Bone marrow (tissue), 2 donors: ENCODE measurements around the gene JAKMIP1.
"Not testable (repeated sequence)": the region's sequence is repeated elsewhere in the genome, so short reads cannot be mapped to it uniquely, and the experiment has no call there.

Experiments used
- DNase-seq, 2 donors: peaks; one replicate each; lab custom pipeline; 2025; lab: John Stamatoyannopoulos, UW

JAKMIP1 gene

DNA sequence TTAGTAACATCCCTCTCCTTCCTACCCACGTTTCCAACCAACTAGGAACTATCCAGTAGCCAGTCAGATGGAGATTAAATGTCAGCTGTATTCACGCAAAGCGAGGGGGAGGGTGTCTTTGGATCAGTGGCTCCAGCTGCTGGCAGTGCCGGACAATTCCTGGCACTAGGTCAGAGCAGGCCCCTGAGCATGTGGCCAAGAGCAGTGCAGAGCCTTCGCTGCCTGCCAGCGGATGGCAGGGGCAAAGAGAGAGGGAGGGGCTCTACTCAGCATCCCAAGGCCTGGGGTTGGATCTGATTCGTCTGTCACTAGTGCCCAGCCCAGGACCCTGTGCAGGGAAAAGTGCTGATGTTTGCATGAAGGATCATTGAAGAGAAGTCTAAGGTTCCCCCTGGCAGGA, 28.7 kb upstream of the JAKMIP1 start:
- no peak for DNase-seq

DNA sequence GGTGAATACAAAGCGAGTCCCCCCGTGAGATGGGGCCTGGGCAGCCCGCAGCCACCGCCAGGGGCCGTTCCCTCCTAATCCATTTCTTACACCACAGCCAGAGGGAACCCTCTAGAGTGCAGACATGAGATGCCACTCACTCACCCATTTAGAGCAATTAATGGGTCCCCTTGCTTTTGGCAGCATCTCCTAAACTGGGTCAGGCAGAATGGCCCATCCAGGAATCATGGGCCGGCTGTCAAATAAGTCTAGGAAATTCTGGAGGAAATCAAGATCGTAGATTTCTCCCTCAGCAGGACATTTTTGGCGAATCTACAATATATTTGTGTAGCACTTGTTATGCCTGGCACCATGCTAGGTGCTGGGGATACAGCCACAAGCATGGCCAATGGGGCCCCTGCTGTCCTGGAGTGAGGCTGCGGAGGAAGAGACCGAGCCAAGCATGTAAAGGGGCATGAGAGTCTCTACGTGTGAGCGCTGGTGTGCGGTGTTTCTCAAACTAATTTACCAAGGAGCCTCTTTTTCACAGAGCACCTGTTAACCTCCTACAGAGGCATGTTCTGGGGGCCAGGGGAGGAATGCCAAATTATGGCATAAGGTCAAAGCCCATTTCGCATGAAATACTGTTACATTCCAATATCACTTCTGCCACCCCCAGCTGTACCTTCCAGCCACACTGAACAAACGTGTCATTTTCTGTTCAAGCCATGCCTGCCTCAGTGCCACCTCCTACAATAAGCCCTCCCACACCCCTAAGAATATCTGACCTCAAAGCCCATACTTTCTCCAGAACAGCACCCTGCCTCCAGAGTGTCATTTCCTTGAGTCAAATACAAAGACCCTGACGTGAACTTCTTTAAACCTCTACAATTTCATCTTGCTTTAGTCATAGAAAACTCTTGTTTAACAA, 28.1 kb upstream of the JAKMIP1 start:
- no peak for DNase-seq

DNA sequence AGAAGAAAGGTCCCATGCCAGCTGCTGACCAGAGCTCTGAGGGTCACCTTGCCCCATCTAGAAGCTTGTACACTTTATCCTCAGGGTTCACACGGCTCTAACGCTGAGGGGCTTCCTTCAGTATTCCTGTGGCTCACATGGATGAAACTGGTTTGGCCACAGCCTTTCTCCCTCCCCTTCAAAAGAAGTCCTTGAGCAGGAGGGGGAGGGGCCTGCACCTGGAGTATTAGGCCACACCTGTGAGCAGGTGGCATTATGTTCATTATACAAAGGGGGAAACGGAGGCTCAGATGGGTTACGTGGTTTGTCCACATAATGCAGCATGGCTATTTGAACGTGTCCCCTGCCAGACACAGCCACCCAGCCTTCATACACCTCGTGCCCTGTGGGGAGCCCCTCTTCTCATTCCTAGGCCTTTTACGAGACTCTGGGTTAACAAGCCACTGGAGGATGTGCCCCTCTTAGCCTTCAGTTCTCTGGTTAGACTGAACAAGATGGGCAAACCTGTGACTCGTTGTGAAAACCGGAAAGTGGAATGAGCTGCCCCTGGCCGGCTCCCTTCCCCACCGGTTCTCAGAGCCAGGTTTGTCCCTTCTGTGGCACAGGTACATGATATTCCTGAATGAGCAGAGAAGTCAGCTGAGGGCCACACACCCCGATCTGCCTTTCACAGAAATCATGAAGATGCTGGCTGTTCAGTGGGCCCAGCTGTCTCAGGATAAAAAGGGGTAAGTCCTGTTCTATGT, 27.2 kb upstream of the JAKMIP1 start:
- no peak for DNase-seq

DNA sequence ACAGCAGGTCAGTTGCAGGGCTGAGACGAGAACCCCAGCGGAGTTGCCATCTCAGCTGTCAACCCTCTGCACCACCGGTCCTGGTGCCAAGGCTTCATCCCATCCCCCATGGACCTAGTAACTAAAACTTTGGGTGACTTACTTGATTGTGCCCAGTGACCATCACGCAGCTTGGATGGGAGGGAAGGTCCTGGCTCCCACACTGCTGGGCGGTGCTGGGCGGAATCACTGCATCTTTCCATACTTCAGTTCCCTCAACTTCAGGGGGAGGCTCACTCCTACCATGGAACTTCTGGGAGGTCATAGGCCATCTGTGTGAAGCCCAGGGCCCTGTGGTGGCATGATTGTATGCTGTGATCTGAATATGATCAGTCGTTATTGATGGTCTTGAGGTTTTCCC, 26.2 kb upstream of the JAKMIP1 start:
- DNase-seq: no peak

DNA sequence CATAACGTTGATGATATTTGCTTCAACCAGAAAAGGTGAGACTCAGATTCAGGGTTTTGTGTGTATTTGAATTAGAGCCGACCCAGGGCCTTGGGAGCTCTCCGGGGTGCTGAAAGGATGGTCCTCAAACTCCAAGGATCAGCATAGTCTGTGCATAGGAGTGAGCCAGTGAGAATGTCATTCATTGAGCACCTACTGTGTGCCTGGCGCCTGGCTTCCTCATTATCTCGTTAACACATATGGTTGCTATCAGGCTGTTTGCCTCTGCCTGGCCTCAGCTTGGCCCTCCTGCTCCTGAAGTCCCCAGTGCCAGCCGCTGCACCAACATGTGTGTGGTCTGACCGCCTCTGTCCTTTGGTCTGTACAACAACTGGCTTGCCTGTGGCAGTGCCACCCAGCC, 25.1 kb upstream of the JAKMIP1 start:
- no peak for DNase-seq

DNA sequence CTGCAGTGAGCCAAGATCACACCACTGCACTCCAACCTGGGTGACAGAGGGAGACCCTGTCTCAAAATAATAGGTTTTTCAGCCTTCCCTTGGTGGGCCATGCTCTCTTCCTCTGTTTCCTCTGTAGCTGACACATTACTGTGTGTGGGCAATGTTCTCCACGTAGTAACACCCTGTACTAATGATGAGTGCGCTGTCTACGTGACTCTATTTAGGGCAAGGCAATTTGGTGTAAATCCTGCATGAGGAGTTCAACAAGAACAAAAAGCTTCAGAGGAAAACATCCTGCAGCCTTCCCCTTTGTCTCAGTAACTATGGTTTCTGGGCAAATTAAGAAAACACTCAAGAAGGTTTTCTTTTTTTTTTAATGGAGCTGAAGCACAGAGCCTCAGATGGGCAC, 24.4 kb upstream of the JAKMIP1 start:
- DNase-seq: no peak

DNA sequence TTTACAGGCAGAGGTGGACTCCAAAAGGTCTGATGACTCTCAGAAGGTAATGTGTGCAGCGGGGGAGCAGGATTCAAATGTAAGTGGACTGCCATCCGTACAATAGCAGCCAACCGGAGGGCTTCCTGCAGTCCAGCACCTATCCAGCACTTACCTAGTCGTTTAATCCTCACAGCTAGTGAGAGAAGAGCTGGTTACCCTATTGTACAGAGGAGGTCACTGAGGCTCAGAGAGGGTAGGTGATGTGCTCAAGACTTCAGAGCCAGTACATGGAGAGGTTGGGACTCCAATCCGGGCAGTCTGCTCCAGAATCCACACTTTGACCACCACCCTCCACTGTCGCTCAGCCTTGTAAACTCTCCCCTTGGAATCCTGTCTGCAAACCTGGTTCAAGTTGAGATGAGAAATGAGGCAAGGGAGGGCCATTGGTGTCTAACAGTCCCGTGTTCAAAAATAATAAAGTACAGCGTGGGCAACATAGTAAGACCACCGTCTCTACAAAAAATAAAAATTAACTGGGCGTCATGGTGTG, 22.5 kb upstream of the JAKMIP1 start:
- DNase-seq: no peak

DNA sequence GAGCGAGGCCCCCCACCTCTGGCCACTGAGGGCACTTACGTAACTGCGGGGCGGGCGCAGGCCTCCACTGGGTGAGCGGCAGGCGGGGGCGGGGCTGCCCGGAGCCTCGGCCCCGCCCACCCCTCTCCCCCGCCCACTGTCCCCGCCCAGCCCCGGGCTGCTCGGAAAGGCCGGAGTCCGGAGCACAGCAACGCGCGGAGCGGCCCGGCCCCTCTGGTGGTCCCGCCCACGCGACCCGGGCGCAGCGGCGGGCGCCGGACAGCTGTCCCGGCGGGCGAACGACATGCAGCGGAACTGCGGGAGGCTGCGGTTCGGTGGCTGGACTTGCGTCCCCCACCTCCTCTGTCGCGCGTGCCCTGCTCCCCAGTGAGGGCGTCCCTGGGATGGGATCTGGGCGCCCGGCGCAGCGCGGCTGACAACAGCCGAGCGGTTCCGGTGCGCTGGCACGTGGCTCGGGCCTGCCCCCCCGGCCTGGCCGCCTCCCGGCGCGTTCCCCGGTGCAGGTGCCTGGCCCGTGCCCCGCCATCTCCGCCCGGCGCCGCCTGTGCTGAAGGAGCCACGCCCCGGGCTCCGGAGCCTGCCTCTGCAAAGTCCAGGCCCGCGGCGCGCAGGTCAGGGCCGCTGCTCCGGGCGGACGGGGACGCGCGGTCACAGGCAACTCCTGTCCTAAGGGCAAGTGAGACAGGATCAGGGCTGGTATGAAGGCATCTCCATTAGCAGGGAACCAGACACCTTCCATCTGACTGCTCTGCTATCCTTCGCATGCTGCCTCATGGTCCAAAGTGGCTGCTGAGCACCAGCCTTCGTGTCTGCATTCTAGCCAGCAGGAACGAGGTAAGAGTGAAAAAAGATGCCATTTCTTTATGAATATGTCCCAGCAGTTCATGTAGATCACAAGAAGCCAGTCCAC, 21.8 kb upstream of the JAKMIP1 start:
- DNase-seq: no peak

DNA sequence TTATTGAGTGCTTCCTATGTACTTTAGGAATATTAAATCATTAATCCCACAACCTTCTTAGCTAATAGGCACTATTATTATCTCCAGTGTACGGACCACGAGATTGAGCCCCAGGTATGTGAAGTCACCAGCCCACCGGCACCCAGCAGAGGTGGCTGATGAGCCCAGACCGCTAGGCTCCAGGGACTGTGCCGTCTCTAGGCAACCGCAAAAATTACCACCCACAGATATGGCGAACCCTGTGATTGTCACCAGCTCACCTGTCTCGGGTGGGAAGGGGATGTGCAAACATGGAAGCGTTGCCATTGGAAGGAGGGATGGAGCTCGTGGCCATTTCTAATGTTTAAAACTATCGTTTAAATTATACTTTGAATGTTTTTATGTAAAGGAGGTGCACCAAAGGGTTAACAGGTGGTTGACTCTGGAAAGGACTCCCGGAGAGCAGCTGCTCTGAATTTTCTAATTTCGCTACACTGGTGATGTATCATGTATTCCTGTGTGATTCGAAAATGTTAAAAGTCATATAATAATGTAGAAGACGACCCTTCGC, 21.0 kb upstream of the JAKMIP1 start:
- DNase-seq: no peak

DNA sequence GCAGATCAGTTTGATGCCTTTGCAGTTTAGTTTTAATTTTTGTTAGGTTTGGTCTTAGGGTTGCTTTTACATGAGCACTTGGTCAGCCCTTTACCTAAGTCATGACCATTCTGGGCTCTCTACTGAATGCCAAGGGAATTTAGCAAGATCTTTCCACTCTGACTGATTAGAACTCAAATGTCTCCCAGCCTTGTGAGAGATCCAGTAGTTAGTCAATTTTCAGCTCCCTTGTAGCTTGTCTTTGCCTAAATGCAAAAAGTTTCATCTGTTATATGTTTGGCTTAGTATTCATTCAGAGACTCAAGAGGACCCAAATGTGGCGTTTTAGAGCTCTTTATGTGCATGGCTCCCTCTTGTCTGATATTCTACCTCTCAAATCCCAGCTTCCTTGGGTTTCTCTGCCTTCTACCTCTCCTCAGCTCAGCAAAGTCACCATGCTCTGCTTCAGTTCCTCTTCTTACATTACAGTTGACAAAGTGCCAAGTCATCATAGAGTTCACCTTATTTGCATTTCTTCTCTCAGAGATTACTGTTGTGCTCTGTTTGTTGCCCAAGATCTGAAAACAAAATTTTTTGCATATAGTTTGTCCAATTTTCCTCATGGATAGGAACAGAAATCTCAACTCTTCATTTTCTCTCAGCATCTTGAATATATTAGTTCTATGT, 17.5 kb upstream of the JAKMIP1 start:
- no peak for DNase-seq

DNA sequence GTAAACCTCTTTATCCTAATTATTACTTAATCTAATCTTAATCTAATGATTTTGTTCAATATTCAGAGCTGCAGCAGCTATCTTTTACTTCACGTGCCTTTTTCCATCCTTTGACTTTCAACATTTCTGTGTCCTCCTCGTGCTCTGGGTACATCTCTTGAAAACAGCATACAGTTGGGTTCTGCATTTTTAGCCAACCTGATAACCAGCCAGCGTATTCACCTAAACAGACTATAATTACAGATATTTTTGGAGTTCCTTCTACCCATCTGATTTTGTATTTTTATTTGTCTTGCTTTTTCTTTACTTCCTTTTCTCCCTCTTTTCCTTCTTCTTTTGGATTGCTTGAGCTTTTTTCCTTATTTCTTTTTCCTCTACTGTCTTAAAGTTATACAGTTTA, 16.2 kb upstream of the JAKMIP1 start:
- no peak for DNase-seq

DNA sequence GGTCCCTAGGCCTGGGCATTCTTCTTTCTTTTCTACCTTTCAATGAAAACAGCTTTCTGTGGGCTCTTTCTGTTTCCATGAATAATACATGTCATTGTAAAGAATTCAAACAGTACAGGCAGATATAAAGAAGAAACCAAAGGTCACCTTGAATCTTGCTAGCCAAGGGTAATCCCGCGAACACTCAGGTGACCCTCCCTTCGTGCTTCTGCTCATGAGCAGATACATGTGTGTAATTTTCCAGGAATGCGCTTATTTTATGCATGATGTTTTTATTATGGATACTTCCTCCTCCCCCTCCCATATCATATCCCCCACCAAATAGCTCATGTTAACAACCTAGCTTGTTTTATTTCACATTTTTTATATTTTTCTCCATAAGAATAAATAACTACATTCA, 9.6 kb upstream of the JAKMIP1 start:
- no peak for DNase-seq

DNA sequence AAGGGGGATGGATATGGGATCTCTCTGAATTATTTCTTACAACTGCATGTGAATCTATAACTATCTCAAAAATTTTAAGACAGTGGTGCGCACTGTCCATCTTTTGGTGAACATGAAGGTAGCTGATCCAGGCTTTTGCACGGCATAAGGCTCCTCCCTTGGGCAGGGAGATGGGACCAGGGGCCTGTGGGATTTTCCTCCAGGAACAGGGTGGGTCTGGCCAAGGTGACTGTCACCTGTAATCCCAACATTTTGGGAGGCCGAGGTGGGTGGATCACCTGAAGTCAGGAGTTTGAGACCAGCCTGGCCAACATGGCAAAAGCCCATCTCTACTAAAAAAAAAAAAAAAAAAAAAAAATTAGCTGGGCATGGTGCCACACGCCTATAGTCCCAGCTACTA, 8.9 kb upstream of the JAKMIP1 start:
- DNase-seq: not testable (repeated sequence)

DNA sequence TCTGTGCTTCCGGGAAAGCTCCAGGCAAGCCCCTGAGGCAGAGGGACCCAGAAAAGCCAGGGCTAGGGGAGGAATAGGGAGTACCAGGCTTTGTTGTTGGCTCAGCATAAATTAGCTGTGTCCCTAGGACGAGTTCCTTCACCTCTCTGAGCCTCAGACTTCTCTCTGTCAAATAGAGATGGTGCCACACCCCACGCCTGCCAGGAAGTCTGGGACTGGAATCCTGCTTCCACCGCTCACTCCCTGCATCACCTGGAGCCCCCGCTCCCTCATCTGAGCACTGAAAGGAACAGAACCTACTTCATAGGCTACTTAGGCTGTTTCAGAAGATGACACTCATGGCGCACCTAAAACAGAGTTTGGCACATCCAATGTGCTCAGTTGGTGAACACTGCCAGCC, 8.1 kb upstream of the JAKMIP1 start:
- no peak for DNase-seq

DNA sequence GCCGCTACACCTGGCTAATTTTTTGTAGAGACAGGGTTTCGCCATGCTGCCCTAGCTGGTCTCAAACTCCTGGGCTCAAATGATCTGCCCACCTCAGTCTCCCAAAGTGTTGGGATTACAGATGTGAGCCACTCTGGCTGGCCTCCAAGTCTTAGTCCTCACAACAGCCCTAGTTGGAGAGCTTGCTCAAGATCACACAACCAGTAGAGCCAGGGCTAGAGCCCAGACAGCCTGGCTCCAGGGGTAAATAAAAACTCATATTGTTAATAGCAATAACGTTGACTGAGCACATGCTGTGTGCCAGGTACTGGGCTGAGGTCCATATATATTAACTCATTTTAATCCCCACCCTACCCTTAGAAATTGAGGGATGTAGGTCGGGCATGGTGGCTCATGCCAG, 7.3 kb upstream of the JAKMIP1 start:
- DNase-seq: no peak

DNA sequence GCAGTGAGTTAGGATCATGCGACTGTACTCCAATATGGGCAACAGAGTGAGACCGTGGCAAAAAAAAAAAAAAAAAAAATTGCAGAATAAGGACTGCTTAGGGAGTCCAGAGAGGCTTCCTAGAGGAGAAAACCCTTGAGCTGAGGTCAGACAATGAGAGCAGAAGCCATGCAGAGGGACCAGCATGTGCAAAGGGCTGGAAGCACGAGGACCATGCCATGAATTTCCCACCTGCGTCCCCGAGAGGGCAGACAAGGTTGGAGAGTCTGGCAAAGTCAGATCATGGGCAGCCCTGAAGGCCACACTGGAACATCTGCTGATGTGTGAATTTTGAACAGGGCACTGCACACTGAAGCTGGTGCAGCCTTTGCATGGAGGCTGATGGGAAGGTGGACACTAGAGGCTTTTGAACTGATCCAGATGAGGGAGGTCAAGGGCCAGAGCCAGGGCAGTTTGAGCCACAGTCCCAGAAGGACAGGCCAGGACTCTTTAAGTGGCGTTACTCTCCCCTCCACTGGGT, 6.5 kb upstream of the JAKMIP1 start:
- DNase-seq: no peak

DNA sequence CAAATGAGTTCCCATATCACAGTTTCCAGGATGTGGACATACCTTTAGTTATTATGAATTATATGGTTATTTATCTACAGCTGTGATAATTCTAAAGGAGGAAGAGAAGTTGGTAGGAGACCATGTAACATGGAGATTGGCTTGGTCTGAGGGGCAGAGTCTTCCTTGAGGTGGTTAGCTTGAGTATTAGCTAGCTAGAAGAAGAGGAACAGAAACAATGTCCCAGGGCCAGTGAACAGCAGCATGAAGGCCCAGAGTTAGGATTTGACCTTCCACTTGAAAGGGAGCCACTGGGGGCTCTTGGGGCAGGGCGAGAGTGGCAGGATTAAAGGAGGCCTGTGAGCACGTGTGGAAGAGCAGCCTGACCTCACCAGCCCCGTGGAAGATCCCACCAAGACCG, 5.6 kb upstream of the JAKMIP1 start:
- no peak for DNase-seq

DNA sequence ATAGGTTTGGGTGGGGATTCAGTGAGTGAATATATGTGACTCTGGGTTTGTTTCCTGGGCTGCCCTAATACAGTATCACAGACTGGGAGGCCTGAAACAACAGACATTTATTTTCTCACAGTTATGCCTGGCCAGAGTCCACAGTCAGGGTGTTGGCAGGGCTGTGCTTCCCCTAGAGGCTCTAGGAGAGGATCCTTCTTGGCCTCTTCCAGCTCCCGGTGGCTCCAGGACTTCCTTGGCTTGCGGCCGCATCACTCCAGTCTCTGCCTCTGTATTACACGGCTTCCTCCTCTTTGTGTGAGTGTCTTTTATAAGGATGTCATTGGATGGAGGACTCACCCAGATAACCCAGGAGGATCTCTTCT, 5.2 kb upstream of the JAKMIP1 start:
- DNase-seq: no peak

DNA sequence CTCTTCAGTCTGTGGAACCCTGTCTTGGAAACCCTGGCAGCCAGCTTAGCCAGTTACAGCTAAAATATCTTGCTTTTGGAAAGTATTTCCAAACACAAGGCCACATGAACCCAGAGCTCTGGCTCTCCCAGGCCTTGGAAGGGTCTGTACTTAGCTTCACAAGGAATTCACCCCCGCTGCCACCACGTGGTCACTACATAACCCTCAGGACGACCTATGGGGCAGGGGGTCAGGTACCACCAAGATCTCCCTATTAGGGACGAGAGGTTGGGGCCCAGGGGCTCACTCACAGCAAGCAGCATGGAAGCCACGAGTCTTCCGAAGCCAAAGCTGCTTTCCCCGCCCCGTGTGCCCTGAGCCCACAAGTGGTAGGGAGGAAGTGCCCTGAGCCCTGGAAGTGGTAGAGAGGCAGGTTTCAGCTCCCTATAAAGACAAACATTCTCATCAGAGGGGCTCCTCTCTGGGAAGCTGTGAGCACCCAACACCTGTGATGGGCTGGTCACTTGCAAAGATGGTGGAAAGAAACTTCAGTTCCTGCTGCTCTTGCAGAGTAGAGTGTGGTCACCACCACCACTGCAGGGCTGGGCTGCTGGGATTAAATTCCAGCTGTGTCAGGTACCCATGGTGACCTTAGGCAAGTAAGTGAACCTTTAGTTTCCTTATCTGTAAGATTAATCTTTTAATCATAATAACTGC, 4.7 kb upstream of the JAKMIP1 start:
- no peak for DNase-seq

DNA sequence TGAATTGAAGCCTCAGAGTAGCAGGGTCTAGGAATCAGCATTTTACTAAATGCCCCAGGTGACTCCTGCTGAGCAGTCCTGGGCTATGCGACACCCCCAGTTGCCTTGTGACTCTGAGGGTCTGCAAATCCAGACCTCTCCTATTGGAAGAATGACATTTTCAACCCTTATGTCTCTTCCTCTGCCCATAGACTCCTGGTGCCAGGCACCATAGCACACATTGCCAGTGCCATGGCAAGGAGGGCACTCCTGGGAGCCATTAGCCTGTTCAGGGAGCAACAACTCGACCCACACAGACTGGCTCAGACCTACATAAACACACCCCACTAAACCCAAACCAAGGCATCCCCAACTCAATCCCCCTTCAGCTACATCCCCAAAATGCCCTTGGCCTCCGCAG, 3.7 kb upstream of the JAKMIP1 start:
- DNase-seq: no peak
